Muscle of arm (tissue), 12 donors: Measurements from ENCODE around the gene CHPF. TPM values are rescaled to one million over a fixed set of nuclear protein-coding genes. Genes with fewer than 3 reads are reported as not detected.

ENCODE experiments used
- DNase-seq: peaks from one replicate; pipeline ENCODE4 v3.0.0-alpha.2; 2013
- polyA plus RNA-seq, 12 donors: library from polyadenylated mRNA; unstranded; fragments of 120-200 nt; gene quantifications; one replicate each; pipeline ENCODE4 v1.2.1, GENCODE V29; 2013; ENCODE audit not compliant: insufficient read length in 12 of 12

The CHPF gene
- polyA plus RNA-seq, 12 donors = 33.4 to 111 (median 41.4) TPM; not detected in 1

DNA sequence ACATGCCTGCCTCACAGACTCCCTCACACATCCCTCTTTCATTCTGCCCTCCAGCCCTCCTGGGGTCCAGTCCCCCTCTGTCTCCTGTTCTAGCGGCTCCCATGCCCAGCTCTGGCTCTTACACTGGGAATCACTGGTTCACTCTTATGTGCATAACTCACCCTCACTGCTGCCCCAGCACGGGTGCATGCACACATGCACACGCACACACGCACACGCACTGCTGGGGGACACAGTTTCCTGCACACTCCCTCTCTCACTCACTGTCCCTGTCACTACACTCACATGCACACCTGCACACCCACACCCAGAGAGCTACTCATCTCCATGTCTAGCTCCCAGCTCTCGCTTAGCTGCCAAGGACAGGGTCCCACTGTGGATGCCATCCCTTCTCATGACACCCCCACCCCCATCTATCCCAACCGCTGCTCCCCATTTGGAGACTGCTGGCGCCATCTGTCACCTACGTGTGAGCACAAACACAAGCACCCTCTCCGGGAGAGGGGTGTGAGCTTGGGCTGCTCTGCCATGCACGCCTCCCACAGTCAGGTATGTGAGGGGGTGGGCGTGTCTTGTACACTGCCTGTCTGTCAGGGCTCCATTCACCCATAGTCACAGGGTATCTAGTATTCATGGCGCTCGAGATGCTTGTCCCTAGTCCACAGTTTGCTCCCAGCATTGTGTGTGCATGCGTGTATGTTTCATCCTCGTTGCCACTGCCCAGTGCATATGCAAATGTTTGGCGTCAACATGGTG, 27.6 kb downstream of the CHPF start:
- no peak for DNase-seq

GRCh38 chr2:219514836-219515235, 28.8 kb downstream of the CHPF start:
- DNase-seq = no peak

- DNase-seq = no peak
These were observed 29.3 kb downstream of the CHPF start, which contains the start of gene ASIC4 for GRCh38 chr2:219514196-219514761. Gene ASIC4 (plus strand): TSS chr2:219514482. CDS start chr2:219514725, 243 bp downstream.

DNA sequence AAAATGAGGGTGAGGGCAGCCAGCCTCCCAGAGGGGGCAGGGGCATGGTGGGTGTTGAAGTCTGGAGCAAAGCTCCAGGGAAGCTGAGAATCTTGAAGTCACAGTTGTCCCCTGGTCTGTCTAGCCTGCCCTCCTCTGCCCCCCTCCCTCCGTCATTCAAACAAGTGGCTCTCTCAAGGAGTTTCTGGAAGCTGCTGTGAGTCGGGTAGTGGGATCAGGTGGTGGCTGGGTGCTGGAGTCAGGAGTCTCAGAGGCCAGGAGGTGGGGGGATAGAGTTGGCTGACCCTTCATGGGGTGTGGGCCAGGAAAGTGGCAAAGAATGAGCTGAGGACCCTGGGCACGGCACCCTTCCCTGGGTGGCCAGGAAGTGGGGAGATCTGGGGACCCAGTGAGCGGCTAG, 29.8 kb downstream of the CHPF start:
- no peak for DNase-seq

- DNase-seq = no peak
These were observed 30.9 kb downstream of the CHPF start for GRCh38 chr2:219512524-219513216.

DNA sequence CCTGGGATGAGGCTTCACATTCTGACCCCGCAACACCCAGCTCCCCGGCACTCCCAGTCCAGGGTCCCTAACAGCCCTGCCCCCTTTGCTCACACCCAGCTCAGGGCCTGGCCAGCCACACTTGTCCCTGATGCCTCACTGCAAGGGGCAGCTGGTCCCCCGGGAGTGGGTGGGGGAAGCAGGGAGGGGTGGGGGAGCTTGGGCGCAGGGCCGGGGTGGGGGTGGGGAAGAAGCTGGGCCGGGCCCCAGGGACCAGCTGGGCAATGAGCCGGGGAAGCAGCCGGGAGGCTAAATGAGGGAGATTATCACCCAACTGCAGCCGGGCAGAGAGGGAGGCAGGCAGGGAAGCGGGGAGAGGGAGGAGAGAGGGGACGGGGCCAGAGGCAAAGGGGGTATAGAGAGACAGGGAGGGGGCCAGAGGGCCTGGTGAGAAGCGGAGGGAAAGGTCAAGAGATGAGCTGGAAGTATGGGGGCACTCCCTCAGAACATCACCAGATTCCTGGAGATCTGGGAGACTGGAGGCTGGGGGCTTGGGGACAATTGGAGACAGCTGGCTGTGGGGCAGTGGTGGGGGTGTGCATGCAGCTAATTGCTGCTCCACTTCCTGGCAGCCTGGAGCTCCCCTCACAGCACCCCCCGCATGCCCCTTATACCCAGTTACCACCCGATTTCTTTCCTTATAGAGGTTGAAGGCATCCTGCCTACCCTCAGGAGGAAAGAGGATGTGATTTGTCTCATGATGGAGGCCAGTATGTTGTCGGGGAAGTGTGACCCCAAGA, 31.9 kb downstream of the CHPF start:
- no peak for DNase-seq

- DNase-seq = no peak
These were observed 33.0 kb downstream of the CHPF start for GRCh38 chr2:219510512-219511135.

DNA sequence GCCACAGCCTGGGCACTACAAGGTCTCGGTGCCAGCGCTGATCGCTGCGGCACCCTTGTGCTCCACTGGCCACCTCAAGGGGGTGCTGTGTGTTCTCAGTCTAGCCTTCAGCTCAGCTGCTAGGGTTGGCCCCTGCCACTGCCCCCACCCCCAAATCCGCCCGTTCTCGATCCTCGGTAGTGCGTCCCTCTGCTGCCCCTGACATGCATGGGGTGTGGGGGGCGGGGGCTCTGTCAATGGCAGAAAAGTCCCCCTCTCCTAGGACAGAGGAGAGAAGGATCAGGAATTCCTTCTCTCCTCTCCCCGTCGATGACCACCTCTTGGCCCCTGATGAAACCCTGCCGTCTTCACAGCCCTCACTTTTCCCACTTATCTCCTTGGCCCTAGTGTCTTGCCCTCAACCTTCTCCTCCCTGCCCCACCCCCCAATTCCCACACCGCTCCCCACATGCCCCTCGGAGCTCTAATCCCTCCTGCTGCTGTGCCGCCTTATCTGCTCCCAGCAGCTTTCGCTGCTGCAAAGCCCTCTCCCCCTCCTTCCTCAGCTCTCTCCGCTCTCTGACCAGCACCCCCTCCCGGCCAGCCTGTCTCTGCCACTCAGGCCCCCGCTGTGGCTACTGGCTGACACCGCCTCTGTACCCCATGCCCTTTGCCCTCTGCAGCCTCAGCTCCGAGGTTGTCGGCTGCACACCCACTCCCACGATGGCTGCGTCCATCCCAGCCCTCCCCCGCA, 33.7 kb downstream of the CHPF start:
- DNase-seq = peak; percentile 66

GRCh38 chr2:219508971-219509779, 34.4 kb downstream of the CHPF start:
- DNase-seq = no peak

DNA sequence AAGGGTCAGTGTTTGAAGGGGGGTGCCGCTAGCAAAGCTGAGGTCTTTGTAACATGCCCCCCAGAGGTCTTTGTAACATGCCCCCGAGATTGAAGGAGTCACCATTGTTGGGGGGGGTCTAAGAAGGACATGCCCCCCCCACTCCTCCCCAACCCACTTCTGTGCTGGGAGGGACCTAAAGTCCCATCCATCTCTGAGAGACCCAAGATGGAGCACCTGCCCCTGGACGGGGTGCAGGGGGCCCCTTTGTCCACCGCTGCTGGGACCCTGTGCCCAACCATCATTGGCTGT, 35.2 kb downstream of the CHPF start:
- no peak for DNase-seq

DNA sequence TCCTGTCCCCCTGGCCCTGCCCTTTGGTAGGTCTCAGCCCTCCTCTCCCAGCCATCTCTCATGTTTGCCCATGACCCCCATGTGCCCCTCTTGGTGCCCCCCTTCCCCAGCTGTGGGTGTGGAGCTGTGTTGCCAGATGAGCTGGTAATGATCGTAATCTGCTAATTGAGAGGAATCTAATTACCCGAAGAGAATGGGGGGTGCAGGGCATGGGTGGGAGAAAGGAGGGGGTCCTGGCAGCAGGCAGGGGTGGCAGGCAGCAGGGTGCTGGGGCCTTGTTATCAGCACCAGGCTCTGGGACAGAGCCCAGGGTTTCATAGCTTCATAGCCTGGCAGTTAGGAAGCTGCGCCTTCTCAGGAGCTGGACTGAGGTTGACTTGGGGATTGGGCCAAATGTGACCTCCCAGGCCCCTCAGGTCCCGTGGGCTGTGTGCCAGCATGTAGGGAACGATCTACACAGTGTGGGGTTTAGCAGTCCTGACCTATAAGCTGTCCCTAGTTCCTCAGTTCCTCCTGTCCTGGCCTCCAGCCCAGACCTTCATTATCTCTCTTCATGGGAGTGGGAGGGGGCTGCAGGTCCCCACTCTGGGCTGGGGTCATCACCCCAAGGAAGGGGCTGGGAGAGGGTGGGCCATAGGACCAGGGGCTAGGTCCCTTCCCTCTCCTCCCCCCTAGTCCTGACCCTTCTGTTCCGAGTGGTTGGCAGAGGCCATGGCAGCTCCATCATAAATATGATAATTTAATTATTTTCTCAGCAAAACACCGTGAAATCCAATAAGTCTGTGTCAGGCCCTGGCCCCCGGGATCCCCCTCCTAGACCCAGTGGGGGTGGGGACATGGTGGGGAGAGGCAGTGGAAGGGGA, 35.8 kb downstream of the CHPF start:
- no peak for DNase-seq

DNA sequence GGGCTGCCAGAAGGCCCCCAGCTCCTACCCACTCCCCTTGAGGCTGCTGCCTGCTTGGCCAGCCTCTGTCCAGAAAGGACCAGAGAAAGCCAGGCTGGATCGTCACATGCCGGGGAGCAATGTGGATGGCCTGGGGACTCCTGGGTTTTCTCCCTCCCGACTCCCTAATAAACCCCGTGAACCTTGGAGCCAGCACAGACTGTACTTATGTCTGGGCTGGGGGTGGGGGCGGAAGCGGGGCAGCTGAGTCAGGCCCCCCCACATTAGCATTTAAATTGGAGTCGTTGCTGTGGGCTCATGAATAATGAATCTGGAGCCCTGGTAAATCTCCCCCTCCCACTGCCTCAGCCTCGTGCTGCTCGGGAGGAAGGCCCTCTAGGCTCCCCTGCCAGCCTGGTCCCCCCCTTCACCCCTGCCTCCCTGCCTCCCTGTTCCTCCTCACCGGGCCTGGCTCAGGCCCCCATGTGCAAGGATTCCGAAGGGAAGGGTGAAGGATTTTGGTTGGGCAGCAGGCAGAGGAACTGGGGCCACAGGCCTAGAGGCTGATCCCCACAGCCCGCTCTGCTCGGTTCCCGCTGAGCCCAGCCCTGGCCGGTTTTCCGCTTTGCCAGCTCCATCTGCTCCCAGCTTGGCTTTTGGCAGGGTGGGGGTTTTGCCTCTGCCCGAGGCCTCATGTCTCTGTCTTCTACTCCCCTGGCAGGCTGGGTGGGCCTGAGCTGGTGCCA, 36.6 kb downstream of the CHPF start:
- no peak for DNase-seq

DNA sequence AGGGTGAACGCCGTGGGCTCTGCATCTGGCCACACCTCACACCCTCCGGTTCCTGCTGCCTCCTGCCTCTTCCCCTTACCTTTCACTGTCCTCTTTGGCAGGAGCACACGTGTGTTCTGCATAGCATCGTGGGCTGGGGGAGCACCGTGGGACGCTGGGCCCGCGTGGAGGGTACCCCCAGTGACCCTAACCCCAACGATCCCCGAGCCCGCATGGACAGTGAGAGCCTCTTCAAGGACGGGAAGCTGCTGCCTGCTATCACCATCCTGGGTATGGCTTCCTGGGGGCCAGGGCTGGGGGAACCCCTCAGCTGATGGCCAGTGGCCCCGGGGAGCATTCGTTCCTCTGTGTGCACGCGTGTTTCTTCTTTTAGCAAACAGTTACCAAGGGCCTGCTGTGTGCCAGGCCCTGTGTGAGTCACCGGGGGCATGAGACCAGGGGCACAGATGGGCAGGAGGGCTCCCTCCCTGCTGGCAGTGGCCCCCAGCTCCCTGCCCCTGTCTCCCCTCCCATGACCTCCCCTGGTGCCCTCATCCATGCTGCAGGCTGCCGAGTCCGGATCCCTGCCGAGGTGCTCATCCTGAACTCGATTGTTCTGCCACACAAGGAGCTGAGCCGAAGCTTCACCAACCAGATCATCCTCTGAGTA, 37.3 kb downstream of the CHPF start:
- DNase-seq = no peak

DNA sequence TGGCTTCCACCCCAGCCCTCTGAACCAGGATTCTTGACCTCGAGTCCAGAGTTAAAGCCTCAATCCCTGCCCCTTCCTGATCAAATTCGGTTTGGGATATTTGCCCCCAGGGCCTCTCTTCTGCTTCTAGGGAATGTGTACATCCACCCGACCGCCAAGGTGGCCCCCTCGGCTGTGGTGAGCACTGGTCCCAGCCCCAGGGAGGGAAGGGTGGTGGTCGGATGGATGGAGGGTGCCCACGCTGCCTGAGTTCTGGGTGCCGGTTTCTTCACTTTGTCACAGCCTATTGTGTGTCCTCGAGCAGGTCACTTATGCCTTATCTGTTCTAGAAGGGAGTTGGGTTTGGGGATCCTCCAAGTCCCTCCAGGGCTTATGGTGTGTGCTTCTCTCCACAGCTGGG, 38.0 kb downstream of the CHPF start:
- no peak for DNase-seq

- DNase-seq = no peak
These were observed 41.0 kb downstream of the CHPF start for GRCh38 chr2:219502618-219503017.

DNA sequence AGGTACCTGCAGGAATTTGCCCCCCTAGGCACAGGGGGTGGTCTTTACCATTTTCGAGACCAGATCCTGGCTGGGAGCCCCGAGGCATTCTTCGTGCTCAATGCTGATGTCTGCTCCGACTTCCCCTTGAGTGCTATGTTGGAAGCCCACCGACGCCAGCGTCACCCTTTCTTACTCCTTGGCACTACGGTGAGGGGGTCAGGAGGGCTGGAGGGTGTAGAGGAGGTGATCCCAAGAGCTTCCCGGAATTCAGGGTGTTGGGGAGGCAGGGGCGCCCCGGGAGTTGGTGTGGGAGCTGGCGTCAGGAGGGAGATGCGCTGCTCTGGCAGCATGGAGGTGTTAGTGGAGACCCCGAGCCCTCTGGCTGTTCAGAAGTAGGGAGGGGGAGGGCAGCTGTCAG, 41.8 kb downstream of the CHPF start:
- DNase-seq = no peak

DNA sequence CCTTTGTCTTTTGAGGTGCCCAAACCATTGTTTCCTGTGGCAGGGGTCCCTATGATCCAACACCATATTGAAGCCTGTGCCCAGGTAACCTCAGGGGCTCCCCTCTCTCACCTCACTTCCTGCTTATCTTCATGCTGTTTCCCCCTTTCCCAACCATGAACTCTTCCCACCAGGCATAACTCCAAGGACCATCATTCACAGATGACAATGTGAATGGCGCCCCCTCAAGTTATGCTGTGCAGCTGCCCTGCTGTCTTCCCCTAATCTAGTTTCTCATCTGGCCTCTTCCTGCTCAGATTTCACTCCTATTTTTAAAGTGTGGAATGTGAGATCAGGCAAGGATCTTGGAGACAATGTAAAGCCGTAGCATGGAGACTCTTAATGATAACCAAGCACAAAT, 43.5 kb downstream of the CHPF start:
- no peak for DNase-seq

DNA sequence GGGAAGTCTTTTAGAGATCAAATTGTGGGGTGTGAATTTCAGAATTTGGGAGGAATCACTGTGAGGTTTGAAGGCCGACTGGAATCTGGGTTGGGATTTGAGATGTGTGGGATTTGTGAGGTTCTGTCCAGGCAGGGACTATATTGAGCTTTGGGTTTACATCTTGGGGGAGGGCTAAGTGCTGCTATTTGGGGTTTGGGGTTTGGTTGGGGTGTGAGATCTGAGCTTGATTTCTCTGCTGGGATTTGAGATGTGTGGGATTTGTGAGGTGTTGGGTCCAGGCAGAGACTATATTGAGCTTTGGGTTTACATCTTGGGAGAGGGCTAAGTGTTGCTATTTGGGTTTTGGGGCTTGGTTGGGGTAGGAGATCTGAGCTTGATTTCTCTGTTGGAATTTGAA, 44.1 kb downstream of the CHPF start:
- no peak for DNase-seq

DNA sequence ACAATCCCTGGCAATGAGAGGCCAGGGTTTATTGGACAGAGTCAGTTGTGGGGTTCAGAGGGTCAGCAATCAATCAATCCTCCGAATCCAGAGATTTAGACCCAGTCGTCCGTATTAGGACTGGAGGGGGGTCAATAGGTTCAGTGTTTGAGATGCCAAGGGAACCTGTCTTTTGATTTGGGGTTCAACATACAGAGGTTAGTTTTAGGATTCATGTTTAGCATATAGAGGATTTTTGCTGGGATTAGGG, 44.6 kb downstream of the CHPF start:
- DNase-seq = no peak
